ENCODE data around the gene PGA4. TPM values are rescaled to one million over a fixed set of nuclear protein-coding genes. Genes with fewer than 3 reads are reported as not detected.

PGA4 gene
- total and polyA plus RNA-seq, 2 of the 8 experiments (the other 6 are each of a cell fraction or from before 2014, with no cell fraction given), result 1.3 TPM; not detected in 1

DNA sequence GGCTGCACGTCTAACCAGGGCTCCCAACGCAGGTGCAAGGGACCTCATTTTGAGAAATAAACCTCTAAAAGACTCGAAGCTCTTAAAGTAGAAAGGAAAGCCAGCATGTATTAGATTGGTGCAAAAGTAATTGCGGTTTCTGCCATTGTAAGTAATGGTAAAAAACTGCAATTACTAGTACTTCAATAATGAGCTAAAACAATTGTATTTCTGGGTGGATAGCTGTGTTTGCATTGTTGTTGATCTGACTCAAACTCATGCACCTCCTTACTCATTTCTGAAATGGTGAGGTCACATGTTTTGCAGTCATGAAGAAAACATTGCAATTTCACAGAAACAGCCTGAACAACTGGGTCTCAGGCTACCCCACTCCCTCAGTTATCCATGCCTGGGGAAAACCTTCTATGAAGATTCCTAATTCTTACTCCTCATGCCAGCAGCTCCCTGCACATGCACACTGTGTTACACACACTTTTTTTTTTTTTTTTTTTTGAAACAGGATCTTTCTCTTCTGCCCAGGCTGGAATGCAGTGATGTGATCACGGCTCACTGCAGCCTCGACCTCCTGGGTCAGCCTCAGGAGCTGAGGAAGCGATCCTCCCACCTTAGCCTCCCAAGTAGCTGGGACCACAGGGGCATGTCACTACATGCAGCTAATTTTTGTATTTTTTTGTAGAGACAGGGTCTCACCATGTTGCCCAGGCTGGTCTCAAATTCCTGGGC is 48.4 kb downstream of the PGA4 start:
- no peak overlapping the region for H2AK5ac ChIP-seq (ENCODE audit: low read depth, low read length)
- no peak overlapping the region for H4K5ac ChIP-seq (ENCODE audit: insufficient read length, low read depth, low read length)
- TF ChIP-seq SAP30 (IDR thresholded peaks at IDR 0.05; ENCODE audit: insufficient read depth, insufficient replicate concordance, low read length) (no peak), MAFK (IDR thresholded peaks at IDR 0.05; ENCODE audit: low read depth, low read length) (no peak), RFX5 (IDR thresholded peaks at IDR 0.05; ENCODE audit: borderline replicate concordance, low read depth, low read length) (no peak), CHD2 (IDR thresholded peaks at IDR 0.05; ENCODE audit: low read length) (no peak), NRF1 (IDR thresholded peaks at IDR 0.05; ENCODE audit: low read depth, low read length) (no peak), EZH2 (IDR thresholded peaks at IDR 0.05; ENCODE audit: low read depth, low read length, severe bottlenecking) (no peak), BCL11A (IDR thresholded peaks at IDR 0.05; ENCODE audit: low read depth in 2 of 2, low read length in 2 of 2) (no peak)
- no peak overlapping the region for H3K23ac ChIP-seq (ENCODE audit: insufficient read length)
- no peak overlapping the region for H3K4me3 ChIP-seq (ENCODE audit: extremely low read depth in 1 of 4, insufficient read depth in 2 of 4, low read depth in 3 of 4, low read length in 4 of 4)
- H3K23me2 ChIP-seq (ENCODE audit: low read depth, low read length), result peaks cover 14% of the 10 kb centered on the region
- peaks cover 3 to 11% of the 10 kb centered on the region in 2 experiments for H4K20me1 ChIP-seq (replicated peaks in 1 of 2; ENCODE audit: control insufficient read depth in 1 of 2, insufficient read depth in 2 of 2, low read length in 2 of 2)
- peaks cover 0 to 11% (median 3%) of the 10 kb centered on the region in 4 experiments; a peak in 4 of 8 replicates for H3K36me3 ChIP-seq (ENCODE audit: control insufficient read depth in 2 of 4, insufficient read depth in 4 of 4, low read length in 3 of 4)
- POLR2A ChIA-PET (ENCODE audit: partially characterized antibody), result interaction anchor here (0.6 to 1.4 kb wide), 5 partner anchors 16 to 747 kb away, joined by 3 to 7 read pairs (median 3); partner anchors contain the start of gene VWCE
- H3K4me2 ChIP-seq (ENCODE audit: insufficient read depth in 1 of 2, low read depth in 2 of 2, low read length in 2 of 2), result no peak overlapping the region
- no peak overlapping the region for H2AFZ ChIP-seq (ENCODE audit: low read length)
- no peak overlapping the region for H3K18ac ChIP-seq (ENCODE audit: extremely low read depth, low read length)
- H3K79me2 ChIP-seq (ENCODE audit: control insufficient read depth in 1 of 2, insufficient read depth in 2 of 2, low read length in 2 of 2), result no peaks in the 10 kb centered on the region; a peak in 1 of 4 replicates
- no peak overlapping the region for H3K14ac ChIP-seq (ENCODE audit: insufficient read length)
- 92% methylated on average over 7 of the region's 7 CpGs; no CpG with 5 or more reads in 1 of the 2 experiments for WGBS, 2 experiments (ENCODE audit: extremely low coverage in 1 of 2, insufficient coverage in 1 of 2, insufficient read length in 1 of 2, insufficient replicate concordance in 2 of 2, low coverage in 1 of 2, low lambda C conversion rate in 2 of 2, missing lambda C conversion rate in 1 of 2)
- H3K9me3 ChIP-seq (ENCODE audit: insufficient read depth in 2 of 2, low read depth in 1 of 2, low read length in 1 of 2), result no peaks in the 10 kb centered on the region
- CTCF ChIA-PET (ENCODE audit: partially characterized antibody), result interaction anchor here (0.7 to 2.2 kb wide), 6 partner anchors 9 to 115 kb away, joined by 3 to 9 read pairs (median 4); no protein-coding TSS in a partner anchor
- H2BK12ac ChIP-seq (ENCODE audit: low read depth, low read length), result no peak overlapping the region
- no peak overlapping the region for H2BK20ac ChIP-seq (ENCODE audit: low read length)
- H3K79me1 ChIP-seq (ENCODE audit: low read depth, low read length), result peaks cover 2% of the 10 kb centered on the region; the same call in 1 of the 2 replicates
- H3K56ac ChIP-seq (replicated peaks; ENCODE audit: insufficient read length, low read depth, low read length), result no peak overlapping the region
- H3K9ac ChIP-seq (replicated peaks in 1 of 4; ENCODE audit: extremely low read depth in 1 of 4, low read depth in 3 of 4, low read length in 3 of 4), result no peak overlapping the region
- DNase-seq (ENCODE audit: low read depth in 1 of 2, low spot score in 2 of 2) (no peak), FAIRE-seq (no peak)
- no peak overlapping the region for H2BK15ac ChIP-seq (ENCODE audit: low read length)
- H3K4me1 ChIP-seq (replicated peaks in 1 of 4; ENCODE audit: control insufficient read depth in 3 of 4, insufficient read depth in 4 of 4, low read length in 3 of 4), result no peaks in the 10 kb centered on the region
- no peak overlapping the region for H3K4ac ChIP-seq (replicated peaks; ENCODE audit: insufficient read length, low read depth, low read length)
- no peaks in the 10 kb centered on the region for H3K27me3 ChIP-seq (replicated peaks in 1 of 4; ENCODE audit: control insufficient read depth in 3 of 4, extremely low read depth in 1 of 4, insufficient read depth in 3 of 4, low read length in 3 of 4)
- H3K27ac ChIP-seq (ENCODE audit: low read depth, low read length), result no peak overlapping the region
- no peak overlapping the region for H2BK5ac ChIP-seq (ENCODE audit: low read depth, low read length)
- H4K91ac ChIP-seq (replicated peaks; ENCODE audit: insufficient read length, low read length), result no peak overlapping the region
- H2BK120ac ChIP-seq (replicated peaks; ENCODE audit: low read depth, low read length), result no peak overlapping the region
- H4K8ac ChIP-seq (ENCODE audit: extremely low read depth, insufficient read depth, low read length), result no peak overlapping the region
